ENCODE data around the gene TLE1.

DNA sequence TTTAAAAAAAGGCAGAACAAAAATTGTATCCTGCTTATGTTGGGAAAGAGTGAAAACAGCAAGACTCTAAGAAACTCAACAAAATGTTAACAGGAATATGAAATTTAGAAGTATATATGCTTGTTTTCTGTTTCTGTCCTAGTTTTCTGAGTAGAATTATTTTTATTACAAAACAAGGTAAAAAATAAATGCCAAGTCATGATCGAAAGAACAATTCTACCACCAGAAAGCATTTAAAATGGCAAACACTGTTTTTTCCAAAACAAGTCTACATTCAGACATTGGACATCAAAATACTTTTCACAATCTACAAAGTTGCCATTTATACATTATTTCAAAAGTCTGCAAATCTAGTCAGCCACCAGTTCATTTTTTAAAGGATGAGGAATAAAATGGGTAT, 102.6 kb downstream of the TLE1 start:
- TF ChIP-seq MAFF (IDR thresholded peaks at IDR 0.05; ENCODE audit: low read length) (no peak), KDM1A (IDR thresholded peaks at IDR 0.05) (no peak)
